ENCODE measurements around the gene PRSS35. TPM values are rescaled to one million over a fixed set of nuclear protein-coding genes. Genes with fewer than 3 reads are reported as not detected.

PRSS35 gene
- total and polyA plus RNA-seq, 4 donors, result under 0.01 to 3.3 (median 0.35) TPM

DNA sequence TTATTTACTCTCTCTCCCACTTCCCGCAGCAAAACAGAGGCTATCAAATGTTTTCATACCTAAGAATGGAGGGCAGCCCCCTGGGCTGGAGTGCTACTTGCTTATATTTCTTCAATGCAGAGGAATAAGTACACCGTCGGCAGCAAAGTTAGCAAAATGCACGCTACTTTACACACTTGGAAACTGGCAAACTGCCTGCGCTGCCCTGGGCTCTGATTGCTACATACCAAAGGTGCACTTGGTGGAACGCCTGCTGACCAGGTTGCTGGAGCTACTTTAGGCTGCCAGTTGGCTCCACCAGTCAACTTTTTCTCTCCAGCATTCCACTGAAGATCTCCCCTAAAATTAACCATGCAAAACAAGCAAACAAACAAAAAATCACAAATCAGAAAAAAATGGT lies 62.4 kb downstream of the PRSS35 start:
- Histone ChIP-seq H3K27me3 (ENCODE audit: control insufficient read depth in 4 of 4, insufficient read depth in 4 of 4, low read length in 3 of 4) (no peaks in the 10 kb centered on the region), H3K36me3 (ENCODE audit: control insufficient read depth in 4 of 4, insufficient read depth in 3 of 4, low read depth in 1 of 4, low read length in 3 of 4) (no peaks in the 10 kb centered on the region), H3K9me3 (ENCODE audit: control insufficient read depth in 4 of 4, low read length in 3 of 4) (no peaks in the 10 kb centered on the region), H3K9ac (ENCODE audit: low read depth in 1 of 2, low read length in 2 of 2) (no peak overlapping the region), H3K4me1 (ENCODE audit: control insufficient read depth in 4 of 4, insufficient read depth in 4 of 4, low read length in 3 of 4) (no peaks in the 10 kb centered on the region), H3K4me3 (ENCODE audit: low read depth in 1 of 3, low read length in 3 of 3) (no peak overlapping the region), H3K27ac (ENCODE audit: low read depth in 1 of 2, low read length in 2 of 2) (no peak overlapping the region)
- TF ChIP-seq GABPA (IDR thresholded peaks at IDR 0.05 in 1 of 2, conservative IDR thresholded peaks at IDR 0.05 in 1 of 2), result no peak
- no peak for TF ChIP-seq SP1 (IDR thresholded peaks at IDR 0.05)
- no peak for TF ChIP-seq HNF4G (IDR thresholded peaks at IDR 0.05)
- no peak for TF ChIP-seq ATF3 (IDR thresholded peaks at IDR 0.05)
- TF ChIP-seq RXRA (IDR thresholded peaks at IDR 0.05), result no peak
- no peak for TF ChIP-seq YY1 (IDR thresholded peaks at IDR 0.05)
- TF ChIP-seq, protein P1, sequence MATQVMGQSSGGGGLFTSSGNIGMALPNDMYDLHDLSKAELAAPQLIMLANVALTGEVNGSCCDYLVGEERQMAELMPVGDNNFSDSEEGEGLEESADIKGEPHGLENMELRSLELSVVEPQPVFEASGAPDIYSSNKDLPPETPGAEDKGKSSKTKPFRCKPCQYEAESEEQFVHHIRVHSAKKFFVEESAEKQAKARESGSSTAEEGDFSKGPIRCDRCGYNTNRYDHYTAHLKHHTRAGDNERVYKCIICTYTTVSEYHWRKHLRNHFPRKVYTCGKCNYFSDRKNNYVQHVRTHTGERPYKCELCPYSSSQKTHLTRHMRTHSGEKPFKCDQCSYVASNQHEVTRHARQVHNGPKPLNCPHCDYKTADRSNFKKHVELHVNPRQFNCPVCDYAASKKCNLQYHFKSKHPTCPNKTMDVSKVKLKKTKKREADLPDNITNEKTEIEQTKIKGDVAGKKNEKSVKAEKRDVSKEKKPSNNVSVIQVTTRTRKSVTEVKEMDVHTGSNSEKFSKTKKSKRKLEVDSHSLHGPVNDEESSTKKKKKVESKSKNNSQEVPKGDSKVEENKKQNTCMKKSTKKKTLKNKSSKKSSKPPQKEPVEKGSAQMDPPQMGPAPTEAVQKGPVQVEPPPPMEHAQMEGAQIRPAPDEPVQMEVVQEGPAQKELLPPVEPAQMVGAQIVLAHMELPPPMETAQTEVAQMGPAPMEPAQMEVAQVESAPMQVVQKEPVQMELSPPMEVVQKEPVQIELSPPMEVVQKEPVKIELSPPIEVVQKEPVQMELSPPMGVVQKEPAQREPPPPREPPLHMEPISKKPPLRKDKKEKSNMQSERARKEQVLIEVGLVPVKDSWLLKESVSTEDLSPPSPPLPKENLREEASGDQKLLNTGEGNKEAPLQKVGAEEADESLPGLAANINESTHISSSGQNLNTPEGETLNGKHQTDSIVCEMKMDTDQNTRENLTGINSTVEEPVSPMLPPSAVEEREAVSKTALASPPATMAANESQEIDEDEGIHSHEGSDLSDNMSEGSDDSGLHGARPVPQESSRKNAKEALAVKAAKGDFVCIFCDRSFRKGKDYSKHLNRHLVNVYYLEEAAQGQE (IDR thresholded peaks at IDR 0.05), result no peak
- no peak for TF ChIP-seq RAD21 (IDR thresholded peaks at IDR 0.05)
- TF ChIP-seq NR2F2 (IDR thresholded peaks at IDR 0.05), result no peak
- TF ChIP-seq EGR1 (IDR thresholded peaks at IDR 0.05; ENCODE audit: low read depth in 2 of 2), result no peak
- TF ChIP-seq FOXA2 (IDR thresholded peaks at IDR 0.05), result no peak
- WGBS, result 65% methylated on average over 6 of the region's 6 CpGs
- no peak for DNase-seq (ENCODE audit: low spot score)

Other genes with a start within 250 kb of the PRSS35 start
- 1 to 10 TPM; 4.3 to 4.9 TPM for gene ME1, start 81.5 kb upstream of the PRSS35 start, total RNA-seq
- 1 to 10 TPM; 6.1 to 7.8 TPM for gene ME1, start 81.5 kb upstream of the PRSS35 start, polyA plus RNA-seq
- not detected for gene SNAP91, start 196.6 kb downstream of the PRSS35 start, total RNA-seq
- gene SNAP91, start 196.6 kb downstream of the PRSS35 start, polyA plus RNA-seq, result not detected

All from liver (tissue), 9 donors.